H1 (cell line): ENCODE results near the gene C2orf42. TPM values are rescaled to one million over a fixed set of nuclear protein-coding genes. Genes with fewer than 3 reads are reported as not detected.

Experiments
- CTCF ChIA-PET: fragments of 300-600 bp; sonication (Branson Sonifier 250); formaldehyde crosslinking; loops from one replicate; lab custom pipeline; 2021; ENCODE audit not compliant: partially characterized antibody; lab: Charles Lee
- POLR2A ChIA-PET: fragments of 300-600 bp; sonication (Branson Sonifier 250); formaldehyde crosslinking; loops from one replicate; lab custom pipeline; 2021; ENCODE audit warnings: inconsistent platforms; ENCODE audit not compliant: partially characterized antibody; lab: Charles Lee
- DNase-seq, 2 experiments: peaks; one replicate each; pipeline versions ENCODE4 v3.0.0 to v3.0.0-alpha.2; 2010 to 2022; ENCODE audit warnings: low spot score in 2 of 2, low read depth in 1 of 2, mixed read lengths in 1 of 2
- FAIRE-seq: peaks from 2 replicates; lab custom pipeline; 2011; peaks lifted over from hg19 to GRCh38; lab: Jason Lieb, UNC
- H2AFZ ChIP-seq: 2 replicates; pipeline ENCODE4 v1.8.1; 2012; ENCODE audit warnings: low read length, inconsistent platforms
- H2AK5ac ChIP-seq: 2 replicates; pipeline ENCODE4 v1.6.1; 2013; ENCODE audit warnings: low read depth, low read length
- H2BK120ac ChIP-seq: replicated peaks from 2 replicates; pipeline ENCODE3; 2013; ENCODE audit warnings: low read depth, low read length, inconsistent platforms
- H2BK12ac ChIP-seq: 2 replicates; pipeline ENCODE4 v1.6.1; 2013; ENCODE audit warnings: low read depth, low read length
- H2BK15ac ChIP-seq: 2 replicates; pipeline ENCODE4 v1.6.1; 2013; ENCODE audit warnings: low read length
- H2BK20ac ChIP-seq: 2 replicates; pipeline ENCODE4 v1.6.1; 2013; ENCODE audit warnings: low read length
- H2BK5ac ChIP-seq: 2 replicates; pipeline ENCODE4 v1.6.1; 2013; ENCODE audit warnings: low read depth, low read length
- H3K14ac ChIP-seq: 2 replicates; pipeline ENCODE4 v1.6.1; 2013; ENCODE audit warnings: inconsistent platforms; ENCODE audit not compliant: insufficient read length
- H3K18ac ChIP-seq: 2 replicates; pipeline ENCODE4 v1.6.1; 2013; ENCODE audit warnings: low read length; ENCODE audit errors: extremely low read depth
- H3K23ac ChIP-seq: 2 replicates; pipeline ENCODE4 v1.6.1; 2013; ENCODE audit warnings: inconsistent platforms; ENCODE audit not compliant: insufficient read length
- H3K23me2 ChIP-seq: 2 replicates; pipeline ENCODE4 v1.6.1; 2013; ENCODE audit warnings: low read depth, low read length
- H3K27ac ChIP-seq: 2 replicates; pipeline ENCODE4 v1.6.1; 2011; ENCODE audit warnings: low read depth, low read length, inconsistent platforms
- H3K27me3 ChIP-seq, 4 experiments: replicated peaks in 1 of 4; 1 replicate in 1 of 4; 2 replicates in 3 of 4; pipeline versions ENCODE4 v1.6.1 to v1.8.1; 2011 to 2013; ENCODE audit warnings: low read length in 3 of 4, mild to moderate bottlenecking in 3 of 4, inconsistent platforms in 2 of 4, mixed read lengths in 2 of 4, moderate library complexity in 1 of 4; ENCODE audit not compliant: control insufficient read depth in 3 of 4, insufficient read depth in 3 of 4; ENCODE audit errors: extremely low read depth in 1 of 4
- H3K36me3 ChIP-seq, 4 experiments: 2 replicates each; pipeline versions ENCODE4 v1.6.1 to v1.8.1; 2011 to 2013; ENCODE audit warnings: mild to moderate bottlenecking in 4 of 4, low read length in 3 of 4, moderate library complexity in 2 of 4, control low read depth in 1 of 4, inconsistent platforms in 1 of 4; ENCODE audit not compliant: insufficient read depth in 4 of 4, control insufficient read depth in 2 of 4
- H3K4ac ChIP-seq: replicated peaks from 2 replicates; pipeline ENCODE3; 2013; ENCODE audit warnings: low read length, low read depth, mixed read lengths, inconsistent platforms; ENCODE audit not compliant: insufficient read length
- H3K4me1 ChIP-seq, 4 experiments: replicated peaks in 1 of 4; 1 replicate in 1 of 4; 2 replicates in 3 of 4; pipeline versions ENCODE4 v1.6.1 to v1.8.1; 2011 to 2013; ENCODE audit warnings: low read length in 3 of 4, inconsistent platforms in 2 of 4, mixed read lengths in 1 of 4; ENCODE audit not compliant: insufficient read depth in 4 of 4, control insufficient read depth in 3 of 4
- H3K4me2 ChIP-seq, 2 experiments: 2 replicates each; pipeline versions ENCODE4 v1.6.1 to v1.8.1; 2011 to 2013; ENCODE audit warnings: low read depth in 2 of 2, low read length in 2 of 2, control low read depth in 1 of 2, inconsistent platforms in 1 of 2, mild to moderate bottlenecking in 1 of 2; ENCODE audit not compliant: insufficient read depth in 1 of 2
- H3K4me3 ChIP-seq, 4 experiments: fragments of 200-600, 300-600 bp in 1 of 4; sonication (generic), shearing (Covaris generic), sonication (Bioruptor Twin) in 1 of 4; 2 replicates each; pipeline versions ENCODE4 v1.5.1 to v1.8.1; 2011 to 2016; ENCODE audit warnings: low read length in 4 of 4, low read depth in 3 of 4, control low read depth in 2 of 4, inconsistent platforms in 2 of 4, mild to moderate bottlenecking in 2 of 4, mixed read lengths in 1 of 4, moderate library complexity in 1 of 4; ENCODE audit not compliant: insufficient read depth in 2 of 4; ENCODE audit errors: extremely low read depth in 1 of 4
- H3K56ac ChIP-seq: replicated peaks from 2 replicates; pipeline ENCODE3; 2013; ENCODE audit warnings: low read depth, mild to moderate bottlenecking, mixed read lengths, low read length, inconsistent platforms; ENCODE audit not compliant: insufficient read length
- H3K79me1 ChIP-seq: 2 replicates; pipeline ENCODE4 v1.6.1; 2013; ENCODE audit warnings: low read depth, low read length, control low read depth
- H3K79me2 ChIP-seq, 2 experiments: 2 replicates each; pipeline versions ENCODE4 v1.6.1 to v1.8.1; 2012 to 2013; ENCODE audit warnings: low read length in 2 of 2, mild to moderate bottlenecking in 2 of 2, inconsistent platforms in 1 of 2; ENCODE audit not compliant: insufficient read depth in 2 of 2, control insufficient read depth in 1 of 2
- H3K9ac ChIP-seq, 4 experiments: replicated peaks in 1 of 4; 1 replicate in 1 of 4; 2 replicates in 3 of 4; pipeline versions ENCODE4 v1.6.1 to v1.8.1; 2011 to 2013; ENCODE audit warnings: low read depth in 3 of 4, low read length in 3 of 4, control low read depth in 2 of 4, mild to moderate bottlenecking in 2 of 4, moderate library complexity in 2 of 4, inconsistent platforms in 1 of 4; ENCODE audit errors: extremely low read depth in 1 of 4
- H3K9me3 ChIP-seq, 2 experiments: 2 replicates each; pipeline versions ENCODE4 v1.6.1 to v1.8.1; 2012 to 2013; ENCODE audit warnings: mild to moderate bottlenecking in 2 of 2, moderate library complexity in 2 of 2, control low read depth in 1 of 2, inconsistent platforms in 1 of 2, low read depth in 1 of 2, low read length in 1 of 2, mixed read lengths in 1 of 2; ENCODE audit not compliant: insufficient read depth in 2 of 2
- H4K20me1 ChIP-seq, 2 experiments: replicated peaks in 1 of 2; 2 replicates each; pipeline versions ENCODE3 to v1.8.1; 2011 to 2013; ENCODE audit warnings: inconsistent platforms in 2 of 2, low read length in 2 of 2, mild to moderate bottlenecking in 1 of 2; ENCODE audit not compliant: insufficient read depth in 2 of 2, control insufficient read depth in 1 of 2
- H4K5ac ChIP-seq: 2 replicates; pipeline ENCODE4 v1.6.1; 2013; ENCODE audit warnings: low read length, low read depth, mixed read lengths, inconsistent platforms; ENCODE audit not compliant: insufficient read length
- H4K8ac ChIP-seq: 2 replicates; pipeline ENCODE4 v1.8.0; 2013; ENCODE audit warnings: mild to moderate bottlenecking, moderate library complexity, low read length, inconsistent platforms; ENCODE audit not compliant: insufficient read depth; ENCODE audit errors: extremely low read depth
- H4K91ac ChIP-seq: replicated peaks from 2 replicates; pipeline ENCODE3; 2013; ENCODE audit warnings: low read length, mixed read lengths, inconsistent platforms; ENCODE audit not compliant: insufficient read length
- CBX5 ChIP-seq: fragments of 300-800, 300-1000 bp; sonication (generic); IDR thresholded peaks from 2 replicates; pipeline ENCODE4 v1.7.1; 2016; ENCODE audit warnings: antibody characterized with exemption, low read length, low read depth
- WGBS, 2 experiments: shearing (Covaris generic) in 1 of 2; methylation state at CpG; one replicate each; pipeline versions ENCODE4 v1.1.6 to v1.1.7; 2013 to 2015; ENCODE audit warnings: low lambda C conversion rate in 2 of 2, mixed read lengths in 2 of 2, inconsistent platforms in 1 of 2, low coverage in 1 of 2, missing lambda C conversion rate in 1 of 2; ENCODE audit not compliant: insufficient replicate concordance in 2 of 2, insufficient coverage in 1 of 2, insufficient read length in 1 of 2; ENCODE audit errors: extremely low coverage in 1 of 2, missing lambda C conversion rate in 1 of 2; 5-methylcytosine and 5-hydroxymethylcytosine counted together
- polyA plus RNA-seq, 7 experiments: library from polyadenylated mRNA; depleted of rRNA in 3 of 7; stranded (reverse) in 5 of 7; unstranded in 2 of 7; fragments of >200 nt in 5 of 7; fragments of 200-250 nt in 2 of 7; gene quantifications; 1 replicate in 5 of 7; 2 replicates in 1 of 7; 4 replicates in 1 of 7; pipeline versions ENCODE4 v1.2.1 to v1.2.3, GENCODE V29; 2011 to 2013; ENCODE audit warnings: missing spikeins in 2 of 7, mixed read lengths in 2 of 7
- total RNA-seq: library from RNA; stranded (reverse); fragmentation: NEBNext Ultra II Directional; extraction: Animal tissue kit (Norgen Biotek cat#: 25700); gene quantifications from 2 replicates; pipeline ENCODE4 v1.2.1, GENCODE V29; 2021

C2orf42 gene
- total and polyA plus RNA-seq, 2 of the 8 experiments (the other 6 are each of a cell fraction or from before 2014, with no cell fraction given) = 3.9 to 10.7 TPM

DNA sequence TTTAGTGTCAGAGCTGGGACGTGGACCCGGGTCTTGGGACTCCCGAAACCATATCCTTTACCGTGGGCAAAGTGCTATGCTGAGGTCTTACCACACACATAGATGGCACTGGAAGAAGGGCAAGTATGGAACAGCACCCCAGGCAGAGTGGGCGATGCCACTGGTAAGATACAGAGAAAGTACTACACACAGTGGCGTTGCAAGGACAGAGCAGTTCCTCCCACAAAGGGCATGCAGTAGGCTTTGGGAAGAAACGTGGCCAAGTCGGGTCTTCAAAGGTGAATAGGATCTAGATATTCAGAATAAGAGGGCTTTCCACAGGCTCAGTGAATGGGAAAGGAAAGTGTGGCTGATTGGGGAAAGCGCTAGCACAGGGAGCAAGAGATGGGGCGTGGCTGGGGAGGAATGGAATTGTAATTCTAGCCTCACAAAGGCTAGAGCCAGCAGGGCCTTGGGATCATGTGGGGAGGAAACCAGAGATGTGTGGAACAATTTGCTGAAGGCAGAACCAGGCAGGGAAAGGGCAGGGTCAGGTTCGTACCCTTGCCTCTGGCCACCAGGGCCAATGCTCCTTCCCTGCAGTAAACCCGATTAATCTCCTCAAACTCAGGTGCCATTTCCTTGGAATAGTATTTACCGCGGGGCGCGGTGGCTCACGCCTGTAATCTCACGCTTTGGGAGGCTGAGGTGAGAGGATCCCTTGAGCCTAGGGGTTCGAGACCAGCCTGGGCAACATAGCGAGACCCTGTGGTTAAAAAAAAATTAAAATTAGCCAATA, 67.6 kb downstream of the C2orf42 start:
- FAIRE-seq = peak; percentile 63
- Histone ChIP-seq H3K23me2 (peaks cover 10% of the 10 kb centered on the region; the same call in 1 of the 2 replicates), H3K18ac (peak overlapping the region; percentile 98), H2AFZ (no peak overlapping the region), H3K79me1 (no peaks in the 10 kb centered on the region), H2BK5ac (peak overlapping the region; percentile 98), H3K36me3 (no peaks in the 10 kb centered on the region), H3K27ac (peak overlapping the region; percentile 97), H4K91ac (peak overlapping the region; percentile 97), H2BK20ac (peak overlapping the region; percentile 69; the same call in 1 of the 2 replicates), H3K9me3 (no peaks in the 10 kb centered on the region), H3K4me1 (peaks cover 11 to 22% (median 18%) of the 10 kb centered on the region in 4 experiments), H3K4me3 (peak overlapping the region; percentile 52 to 89 (median 74)), H4K20me1 (no peaks in the 10 kb centered on the region), H2BK120ac (peak overlapping the region; percentile 85), H2AK5ac (peak overlapping the region; percentile 93), H2BK15ac (peak overlapping the region; percentile 97), H3K79me2 (no peaks in the 10 kb centered on the region), H3K4me2 (peak overlapping the region; percentile 70 to 74), H3K14ac (no peak overlapping the region), H3K56ac (peak overlapping the region; percentile 79), H4K8ac (peak overlapping the region; percentile 91; the same call in 1 of the 2 replicates), H3K9ac (peak overlapping the region; percentile 52 to 83 (median 71)), H3K27me3 (no peaks in the 10 kb centered on the region; a peak in 1 of 7 replicates), H3K4ac (peak overlapping the region; percentile 97), H3K23ac (no peak overlapping the region), H2BK12ac (peak overlapping the region; percentile 98), H4K5ac (peak overlapping the region; percentile 94)
- ChIA-PET CTCF (interaction anchor here (0.6 to 2.0 kb wide), 7 partner anchors 7 to 211 kb away, joined by 3 to 6 read pairs (median 4); no protein-coding TSS in a partner anchor), POLR2A (interaction anchor here (0.9 to 51.3 kb wide), 11 partner anchors 13 to 210 kb away, joined by 3 to 1553 read pairs (median 7); partner anchors contain the start of genes C2orf42, MXD1, PCBP1 and PCYOX1)
- DNase-seq = peak; percentile 63 to 76
- 25% methylated on average over 20 of the region's 20 CpGs; no CpG with 5 or more reads in 1 of the 2 experiments for WGBS, 2 experiments
- TF ChIP-seq CBX5 = no peak
